ENCODE measurements around the gene C2orf92. TPM values are rescaled to one million over a fixed set of nuclear protein-coding genes. Genes with fewer than 3 reads are reported as not detected.

The C2orf92 gene
- total RNA-seq, 1 experiment from 2014 or later = 6.0 TPM

DNA sequence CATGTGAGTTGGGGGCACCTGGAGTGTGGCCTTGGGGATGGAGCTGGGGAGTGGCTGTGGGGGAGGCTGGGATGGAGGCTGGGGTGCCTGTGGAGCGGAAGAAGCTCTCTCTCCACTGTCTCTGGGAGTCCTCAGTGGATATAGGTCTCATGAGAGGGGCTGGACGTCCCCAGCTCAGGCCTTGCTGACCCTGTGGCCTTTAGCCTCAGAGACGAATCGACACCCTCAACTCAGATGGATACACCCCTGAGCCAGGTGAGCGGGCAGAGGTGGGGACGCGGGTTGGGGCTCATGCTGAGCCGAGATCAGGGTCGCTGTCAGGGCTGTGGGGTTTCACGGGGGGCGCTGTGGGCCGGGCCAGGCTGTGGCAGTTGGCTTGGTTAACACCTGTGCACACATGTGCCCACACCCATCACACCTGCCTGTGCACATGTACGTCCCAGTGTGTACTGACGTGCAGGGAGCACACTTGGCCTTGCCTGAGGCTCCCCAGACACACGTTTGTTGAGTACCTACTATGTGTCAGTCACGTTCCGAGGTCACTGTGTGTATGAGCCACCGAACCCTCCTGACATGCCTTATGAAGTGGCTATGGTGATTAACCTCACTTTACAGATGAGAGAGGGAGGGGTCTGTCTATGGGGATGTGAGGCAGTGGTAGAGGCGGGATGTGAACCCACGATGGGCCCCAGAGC lies 64.0 kb downstream of the C2orf92 start:
- TF ChIP-seq POLR2AphosphoS5 (IDR thresholded peaks at IDR 0.05; ENCODE audit: low read depth, low read length) (no peak), SIN3A (IDR thresholded peaks at IDR 0.05; ENCODE audit: borderline replicate concordance, insufficient read depth, low read depth, low read length) (no peak), TCF7L2 (IDR thresholded peaks at IDR 0.05; ENCODE audit: low read depth, low read length) (no peak)
- TF ChIP-seq, protein P1, sequence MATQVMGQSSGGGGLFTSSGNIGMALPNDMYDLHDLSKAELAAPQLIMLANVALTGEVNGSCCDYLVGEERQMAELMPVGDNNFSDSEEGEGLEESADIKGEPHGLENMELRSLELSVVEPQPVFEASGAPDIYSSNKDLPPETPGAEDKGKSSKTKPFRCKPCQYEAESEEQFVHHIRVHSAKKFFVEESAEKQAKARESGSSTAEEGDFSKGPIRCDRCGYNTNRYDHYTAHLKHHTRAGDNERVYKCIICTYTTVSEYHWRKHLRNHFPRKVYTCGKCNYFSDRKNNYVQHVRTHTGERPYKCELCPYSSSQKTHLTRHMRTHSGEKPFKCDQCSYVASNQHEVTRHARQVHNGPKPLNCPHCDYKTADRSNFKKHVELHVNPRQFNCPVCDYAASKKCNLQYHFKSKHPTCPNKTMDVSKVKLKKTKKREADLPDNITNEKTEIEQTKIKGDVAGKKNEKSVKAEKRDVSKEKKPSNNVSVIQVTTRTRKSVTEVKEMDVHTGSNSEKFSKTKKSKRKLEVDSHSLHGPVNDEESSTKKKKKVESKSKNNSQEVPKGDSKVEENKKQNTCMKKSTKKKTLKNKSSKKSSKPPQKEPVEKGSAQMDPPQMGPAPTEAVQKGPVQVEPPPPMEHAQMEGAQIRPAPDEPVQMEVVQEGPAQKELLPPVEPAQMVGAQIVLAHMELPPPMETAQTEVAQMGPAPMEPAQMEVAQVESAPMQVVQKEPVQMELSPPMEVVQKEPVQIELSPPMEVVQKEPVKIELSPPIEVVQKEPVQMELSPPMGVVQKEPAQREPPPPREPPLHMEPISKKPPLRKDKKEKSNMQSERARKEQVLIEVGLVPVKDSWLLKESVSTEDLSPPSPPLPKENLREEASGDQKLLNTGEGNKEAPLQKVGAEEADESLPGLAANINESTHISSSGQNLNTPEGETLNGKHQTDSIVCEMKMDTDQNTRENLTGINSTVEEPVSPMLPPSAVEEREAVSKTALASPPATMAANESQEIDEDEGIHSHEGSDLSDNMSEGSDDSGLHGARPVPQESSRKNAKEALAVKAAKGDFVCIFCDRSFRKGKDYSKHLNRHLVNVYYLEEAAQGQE (IDR thresholded peaks at IDR 0.05; ENCODE audit: insufficient read depth in 1 of 2, low read depth in 2 of 2, low read length in 1 of 2) = no peak
- TF ChIP-seq, protein P2, sequence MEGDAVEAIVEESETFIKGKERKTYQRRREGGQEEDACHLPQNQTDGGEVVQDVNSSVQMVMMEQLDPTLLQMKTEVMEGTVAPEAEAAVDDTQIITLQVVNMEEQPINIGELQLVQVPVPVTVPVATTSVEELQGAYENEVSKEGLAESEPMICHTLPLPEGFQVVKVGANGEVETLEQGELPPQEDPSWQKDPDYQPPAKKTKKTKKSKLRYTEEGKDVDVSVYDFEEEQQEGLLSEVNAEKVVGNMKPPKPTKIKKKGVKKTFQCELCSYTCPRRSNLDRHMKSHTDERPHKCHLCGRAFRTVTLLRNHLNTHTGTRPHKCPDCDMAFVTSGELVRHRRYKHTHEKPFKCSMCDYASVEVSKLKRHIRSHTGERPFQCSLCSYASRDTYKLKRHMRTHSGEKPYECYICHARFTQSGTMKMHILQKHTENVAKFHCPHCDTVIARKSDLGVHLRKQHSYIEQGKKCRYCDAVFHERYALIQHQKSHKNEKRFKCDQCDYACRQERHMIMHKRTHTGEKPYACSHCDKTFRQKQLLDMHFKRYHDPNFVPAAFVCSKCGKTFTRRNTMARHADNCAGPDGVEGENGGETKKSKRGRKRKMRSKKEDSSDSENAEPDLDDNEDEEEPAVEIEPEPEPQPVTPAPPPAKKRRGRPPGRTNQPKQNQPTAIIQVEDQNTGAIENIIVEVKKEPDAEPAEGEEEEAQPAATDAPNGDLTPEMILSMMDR (IDR thresholded peaks at IDR 0.05) = no peak
- no TSS peak for BruUV-seq (replicated peaks)
- Histone ChIP-seq H3K4me1 (ENCODE audit: control insufficient read depth, insufficient read depth, low read length) (no peaks in the 10 kb centered on the region), H3K36me3 (ENCODE audit: control insufficient read depth, insufficient read depth, low read length) (no peaks in the 10 kb centered on the region), H3K4me3 (ENCODE audit: low read depth in 2 of 2, low read length in 2 of 2) (no peak overlapping the region), H3K27me3 (ENCODE audit: control insufficient read depth, insufficient read depth, low read length) (no peaks in the 10 kb centered on the region), H3K9me3 (ENCODE audit: control insufficient read depth, insufficient read depth, low read depth, low read length) (peaks cover 4% of the 10 kb centered on the region; the same call in 1 of the 2 replicates), H3K27ac (ENCODE audit: low read length) (no peak overlapping the region)
- ChIA-PET POLR2A (no interaction called here), CTCF (no interaction called here)
- ATAC-seq (no peak), DNase-seq (ENCODE audit: low read depth, low spot score) (no peak)
- in situ Hi-C loops (cut with HindIII; ENCODE audit: low pct_unique_long_range_greater_than_20kb, low sequenced_read_pairs) = no loop called here
- intact Hi-C loops (cut with micrococcal nuclease; ENCODE audit: unreplicated experiment) = no loop called here

DNA sequence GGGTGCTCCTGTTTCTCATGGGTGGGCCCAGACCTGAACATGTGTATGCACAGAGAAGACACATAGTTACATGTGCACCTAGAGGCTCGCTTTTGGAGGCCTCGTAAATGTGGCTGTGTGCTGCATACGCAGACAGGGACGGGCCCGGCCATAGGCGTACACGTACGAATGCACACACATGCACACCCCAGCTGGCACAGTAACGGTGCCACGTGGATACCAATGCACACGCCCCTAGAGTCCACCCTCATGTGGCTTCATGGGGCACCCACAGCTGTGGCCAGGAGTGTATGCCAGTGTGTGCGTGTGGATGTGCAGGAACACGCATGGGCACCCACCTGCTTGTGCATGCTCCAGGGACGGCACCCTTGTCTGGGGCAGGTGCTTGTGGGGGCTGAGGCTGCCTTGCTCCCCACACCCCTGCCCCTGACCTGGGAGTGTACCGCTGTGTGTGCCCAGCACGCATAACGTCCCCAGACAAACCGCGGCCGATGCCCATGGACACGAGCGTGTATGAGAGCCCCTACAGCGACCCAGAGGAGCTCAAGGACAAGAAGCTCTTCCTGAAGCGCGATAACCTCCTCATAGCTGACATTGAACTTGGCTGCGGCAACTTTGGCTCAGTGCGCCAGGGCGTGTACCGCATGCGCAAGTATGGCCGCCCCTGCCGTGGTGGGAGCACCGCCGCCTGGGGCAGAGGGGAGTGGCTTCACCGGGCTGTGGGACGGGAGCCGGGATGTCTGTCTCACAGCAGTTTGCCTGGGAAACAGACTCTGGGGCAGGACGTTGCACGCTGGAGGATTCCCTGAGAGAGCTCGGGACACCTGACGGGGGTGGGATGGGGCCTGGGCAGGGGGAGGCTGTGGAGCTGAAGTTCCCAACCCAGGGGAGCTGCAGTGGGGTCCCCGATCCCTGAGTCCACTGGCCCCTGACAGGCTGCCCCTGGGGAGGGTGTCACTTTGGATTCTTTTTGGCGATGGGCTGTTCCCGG lies 64.8 kb downstream of the C2orf92 start:
- no peaks in the 10 kb centered on the region for H3K4me1 ChIP-seq (ENCODE audit: control insufficient read depth, insufficient read depth, low read length)
- ATAC-seq = no peak
- no peak for DNase-seq (ENCODE audit: low read depth, low spot score)
- ChIA-PET CTCF (no interaction called here), POLR2A (no interaction called here)
- in situ Hi-C loops (cut with HindIII; ENCODE audit: low pct_unique_long_range_greater_than_20kb, low sequenced_read_pairs) (no loop called here), intact Hi-C loops (cut with micrococcal nuclease; ENCODE audit: unreplicated experiment) (no loop called here)
- H3K4me3 ChIP-seq (ENCODE audit: low read depth in 2 of 2, low read length in 2 of 2) = no peak overlapping the region
- no peak overlapping the region for H3K27ac ChIP-seq (ENCODE audit: low read length)
- no peaks in the 10 kb centered on the region for H3K27me3 ChIP-seq (ENCODE audit: control insufficient read depth, insufficient read depth, low read length)
- no peak for TF ChIP-seq TCF7L2 (IDR thresholded peaks at IDR 0.05; ENCODE audit: low read depth, low read length)
- no peak for TF ChIP-seq SIN3A (IDR thresholded peaks at IDR 0.05; ENCODE audit: borderline replicate concordance, insufficient read depth, low read depth, low read length)
- TF ChIP-seq, protein P2 (IDR thresholded peaks at IDR 0.05) = no peak
- TF ChIP-seq, protein P1 (IDR thresholded peaks at IDR 0.05; ENCODE audit: insufficient read depth in 1 of 2, low read depth in 2 of 2, low read length in 1 of 2) = no peak
- no peaks in the 10 kb centered on the region for H3K36me3 ChIP-seq (ENCODE audit: control insufficient read depth, insufficient read depth, low read length)
- peaks cover 4% of the 10 kb centered on the region; the same call in 1 of the 2 replicates for H3K9me3 ChIP-seq (ENCODE audit: control insufficient read depth, insufficient read depth, low read depth, low read length)
- no TSS peak for BruUV-seq (replicated peaks)
